Thoracic aorta endothelial cell (primary cell): Measurements from ENCODE around the gene OR8G1. TPM values are rescaled to one million over a fixed set of nuclear protein-coding genes. Genes with fewer than 3 reads are reported as not detected.

Experiments used
- total RNA-seq: library from RNA; depleted of rRNA; stranded (reverse); fragments of >200 nt; gene quantifications from 2 replicates; pipeline ENCODE4 v1.2.3, GENCODE V29; 2012

OR8G1 gene, protein sequence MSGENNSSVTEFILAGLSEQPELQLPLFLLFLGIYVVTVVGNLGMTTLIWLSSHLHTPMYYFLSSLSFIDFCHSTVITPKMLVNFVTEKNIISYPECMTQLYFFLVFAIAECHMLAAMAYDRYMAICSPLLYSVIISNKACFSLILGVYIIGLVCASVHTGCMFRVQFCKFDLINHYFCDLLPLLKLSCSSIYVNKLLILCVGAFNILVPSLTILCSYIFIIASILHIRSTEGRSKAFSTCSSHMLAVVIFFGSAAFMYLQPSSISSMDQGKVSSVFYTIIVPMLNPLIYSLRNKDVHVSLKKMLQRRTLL
- not detected in 2 replicates for total RNA-seq

DNA sequence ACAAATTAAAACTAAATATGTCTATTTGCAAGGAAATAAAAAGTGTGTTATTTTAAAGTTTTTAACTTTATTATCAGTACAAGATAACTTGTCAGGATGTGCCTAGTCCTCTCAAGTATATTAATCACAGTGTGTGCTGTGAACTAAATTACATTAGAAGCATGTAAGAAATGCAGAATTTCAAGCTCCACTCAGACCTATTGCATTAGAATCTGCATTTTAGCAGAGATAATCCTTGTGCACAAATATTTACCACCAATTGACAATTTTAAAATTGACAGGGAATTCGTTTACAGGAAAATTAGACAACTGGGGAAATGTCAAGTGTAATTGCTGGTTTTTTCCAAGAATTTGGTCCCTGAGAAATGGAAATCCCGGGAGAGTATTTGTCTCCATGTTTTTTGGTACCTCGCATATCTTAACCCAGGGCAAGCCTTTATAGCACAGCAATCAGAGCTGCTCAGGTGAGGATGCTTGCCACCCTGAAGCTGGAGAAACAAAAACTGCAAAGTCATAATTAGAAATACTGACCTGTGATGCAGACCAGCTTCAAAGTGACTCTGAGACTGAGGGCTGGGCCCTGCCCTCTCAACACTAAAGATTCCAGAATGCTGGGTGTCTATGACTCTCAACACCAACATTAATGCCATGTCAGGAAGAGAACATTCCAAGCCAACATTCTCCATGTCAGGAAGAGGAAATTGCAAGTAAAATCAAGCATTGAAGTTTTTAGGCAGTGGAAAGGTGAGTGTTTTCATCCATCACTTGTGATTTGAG lies at the start of gene OR8G1:
OR8G1 (plus strand) TSS at position 475 of the 777 bp plus-strand sequence. CDS start 8,581 bp downstream, outside the sequence.

DNA sequence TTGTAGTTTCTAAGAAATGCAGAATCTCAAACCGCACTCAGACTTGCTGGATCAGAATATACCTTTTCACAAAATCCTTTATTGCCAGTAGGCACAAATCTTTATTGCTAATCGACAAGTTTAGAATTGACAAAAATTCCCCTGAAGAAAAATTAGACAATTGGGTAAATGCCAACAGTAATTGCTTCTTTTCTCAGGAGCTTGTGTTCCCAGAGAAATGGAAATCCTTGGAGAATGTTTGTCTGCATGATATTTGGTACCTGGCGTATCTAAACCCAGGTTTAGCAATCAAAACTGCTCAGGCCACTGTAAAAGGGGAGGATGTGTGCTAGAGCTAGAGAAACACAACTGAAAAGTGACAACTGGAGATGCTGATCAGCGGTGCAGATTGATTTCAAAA lies 15.2 kb downstream of the OR8G1 start, which contains the start of gene OR8G5:
OR8G5 (plus strand) TSS at position 301 of the 400 bp plus-strand sequence. CDS start 8,556 bp downstream, outside the sequence.

Other genes starting within 250 kb of the OR8G1 start
- gene OR10G6, start 245.9 kb upstream of the OR8G1 start, total RNA-seq: not detected in 2 replicates
- gene OR10G4, start 228.1 kb upstream of the OR8G1 start, total RNA-seq: 0.13 TPM in 1 of 2 replicates, not detected in the other
- 0.14 TPM in 1 of 2 replicates, not detected in the other for gene OR10G9, start 218.1 kb upstream of the OR8G1 start, total RNA-seq
- gene OR10G8, start 214.3 kb upstream of the OR8G1 start, total RNA-seq: not detected in 2 replicates
- not detected in 2 replicates for gene OR10G7, start 199.8 kb upstream of the OR8G1 start, total RNA-seq
- gene VWA5A, start 125.6 kb upstream of the OR8G1 start, total RNA-seq: 14.9 and 18.2 TPM in 2 replicates
- gene OR10D3, start 57.8 kb upstream of the OR8G1 start, total RNA-seq: under 0.01 TPM in 1 of 2 replicates, not detected in the other
- not detected in 2 replicates for gene OR8G5, start 15.3 kb downstream of the OR8G1 start, total RNA-seq
- gene OR8D1, start 72.9 kb downstream of the OR8G1 start, total RNA-seq: not detected in 2 replicates
- not detected in 2 replicates for gene OR8D2, start 79.1 kb downstream of the OR8G1 start, total RNA-seq
- not detected in 2 replicates for gene OR8B2, start 143.4 kb downstream of the OR8G1 start, total RNA-seq
- gene OR8B3, start 157.9 kb downstream of the OR8G1 start, total RNA-seq: not detected in 2 replicates
- gene OR8B4, start 183.8 kb downstream of the OR8G1 start, total RNA-seq: not detected in 2 replicates
- gene OR8B8, start 204.6 kb downstream of the OR8G1 start, total RNA-seq: not detected in 2 replicates